Suprapubic skin (tissue), 4 donors: ENCODE data around the gene TBPL1.

ENCODE experiments used
- POLR2A ChIP-seq, 2 donors: fragments of 450-650 bp; IDR thresholded peaks; one replicate each; pipeline ENCODE4 v1.6.1; 2017; ENCODE audit warnings: antibody characterized with exemption in 2 of 2, mild to moderate bottlenecking in 2 of 2, moderate library complexity in 2 of 2
- POLR2AphosphoS5 ChIP-seq, 3 donors: sonication (generic); formaldehyde crosslinking; IDR thresholded peaks; one replicate each; pipeline ENCODE4 v1.6.1; 2017; ENCODE audit warnings: antibody characterized with exemption in 3 of 3
- TF ChIP-seq, protein P1 (sequence below), 2 donors: fragments of 200-600 bp in 1 of 2; fragments of 450-650 bp in 1 of 2; sonication (generic) in 1 of 2; IDR thresholded peaks; one replicate each; pipeline ENCODE4 v1.5.1; 2016 to 2019; ENCODE audit warnings: antibody characterized with exemption in 2 of 2, mild to moderate bottlenecking in 1 of 2, moderate library complexity in 1 of 2

DNA sequence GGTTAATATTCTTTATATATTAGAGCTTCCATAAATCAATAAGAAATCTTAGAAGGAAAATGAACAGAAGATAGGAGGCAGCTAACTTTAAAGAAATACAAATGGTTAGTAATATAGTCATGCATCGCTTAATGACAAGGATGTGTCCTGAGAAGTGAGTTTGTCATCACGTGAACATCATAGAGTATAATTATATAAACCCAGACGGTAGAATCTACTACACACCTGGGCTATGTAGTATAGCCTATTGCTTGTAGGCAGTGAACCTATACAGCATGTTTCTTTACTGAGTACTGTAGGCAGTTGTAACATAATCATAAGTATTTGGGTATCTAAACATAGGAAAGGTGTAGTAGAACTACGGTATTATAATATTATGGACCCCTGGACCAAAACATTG, 14.3 kb downstream of the TBPL1 start:
- no peak for TF ChIP-seq POLR2A (IDR thresholded peaks at IDR 0.05)
- TF ChIP-seq POLR2AphosphoS5 (IDR thresholded peaks at IDR 0.05): no peak
- TF ChIP-seq, protein P1, sequence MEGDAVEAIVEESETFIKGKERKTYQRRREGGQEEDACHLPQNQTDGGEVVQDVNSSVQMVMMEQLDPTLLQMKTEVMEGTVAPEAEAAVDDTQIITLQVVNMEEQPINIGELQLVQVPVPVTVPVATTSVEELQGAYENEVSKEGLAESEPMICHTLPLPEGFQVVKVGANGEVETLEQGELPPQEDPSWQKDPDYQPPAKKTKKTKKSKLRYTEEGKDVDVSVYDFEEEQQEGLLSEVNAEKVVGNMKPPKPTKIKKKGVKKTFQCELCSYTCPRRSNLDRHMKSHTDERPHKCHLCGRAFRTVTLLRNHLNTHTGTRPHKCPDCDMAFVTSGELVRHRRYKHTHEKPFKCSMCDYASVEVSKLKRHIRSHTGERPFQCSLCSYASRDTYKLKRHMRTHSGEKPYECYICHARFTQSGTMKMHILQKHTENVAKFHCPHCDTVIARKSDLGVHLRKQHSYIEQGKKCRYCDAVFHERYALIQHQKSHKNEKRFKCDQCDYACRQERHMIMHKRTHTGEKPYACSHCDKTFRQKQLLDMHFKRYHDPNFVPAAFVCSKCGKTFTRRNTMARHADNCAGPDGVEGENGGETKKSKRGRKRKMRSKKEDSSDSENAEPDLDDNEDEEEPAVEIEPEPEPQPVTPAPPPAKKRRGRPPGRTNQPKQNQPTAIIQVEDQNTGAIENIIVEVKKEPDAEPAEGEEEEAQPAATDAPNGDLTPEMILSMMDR (IDR thresholded peaks at IDR 0.05): no peak
